Hypothalamus (tissue), 51 donors: ENCODE data around the gene YPEL1.

Experiments used
- DNase-seq, 51 donors: peaks; one replicate each; lab custom pipeline; 2025; lab: John Stamatoyannopoulos, UW

The YPEL1 gene

DNA sequence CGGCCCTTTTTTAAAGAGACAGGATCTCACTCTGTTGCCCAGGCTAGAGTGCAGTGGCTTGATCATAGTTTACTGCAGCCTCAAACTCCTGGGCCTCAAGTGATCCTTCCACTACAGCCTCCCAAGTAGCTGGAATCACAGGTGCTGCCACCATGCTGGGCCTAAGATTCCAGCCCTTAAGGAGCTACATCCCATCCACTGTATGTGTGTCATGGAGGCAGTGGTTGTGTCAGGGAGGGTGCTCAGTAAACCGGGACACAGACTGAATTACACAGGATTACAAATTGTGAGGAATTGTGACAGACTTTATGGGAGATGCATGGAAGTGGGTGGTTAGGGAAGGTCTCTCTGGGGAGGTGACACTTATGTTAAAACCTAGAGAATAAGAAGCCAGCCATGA is 71.9 kb downstream of the YPEL1 start:
- no peak for DNase-seq

- DNase-seq: no peak
Observed at GRCh38 chr22:21661991-21662390, 73.6 kb downstream of the YPEL1 start.

DNA sequence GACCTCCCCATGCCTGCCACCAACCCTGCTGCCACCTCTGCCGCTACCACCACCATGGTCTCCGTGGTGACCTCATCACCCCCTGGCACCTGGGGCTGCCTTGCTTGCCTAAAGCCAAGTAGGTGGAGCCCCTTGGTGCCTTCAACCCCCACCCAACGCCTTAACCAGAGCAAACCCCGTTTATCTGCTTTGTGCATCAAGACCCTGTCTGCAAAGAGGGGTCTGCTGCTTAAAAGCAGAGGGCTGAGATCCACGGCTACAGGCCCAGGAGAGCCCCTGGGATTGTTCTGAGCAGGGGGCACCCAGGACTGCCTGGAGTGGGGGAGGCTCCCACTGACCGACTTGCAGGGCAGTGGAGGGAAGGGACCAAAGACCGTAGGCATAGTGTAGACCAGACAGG is 74.7 kb downstream of the YPEL1 start:
- no peak for DNase-seq

DNA sequence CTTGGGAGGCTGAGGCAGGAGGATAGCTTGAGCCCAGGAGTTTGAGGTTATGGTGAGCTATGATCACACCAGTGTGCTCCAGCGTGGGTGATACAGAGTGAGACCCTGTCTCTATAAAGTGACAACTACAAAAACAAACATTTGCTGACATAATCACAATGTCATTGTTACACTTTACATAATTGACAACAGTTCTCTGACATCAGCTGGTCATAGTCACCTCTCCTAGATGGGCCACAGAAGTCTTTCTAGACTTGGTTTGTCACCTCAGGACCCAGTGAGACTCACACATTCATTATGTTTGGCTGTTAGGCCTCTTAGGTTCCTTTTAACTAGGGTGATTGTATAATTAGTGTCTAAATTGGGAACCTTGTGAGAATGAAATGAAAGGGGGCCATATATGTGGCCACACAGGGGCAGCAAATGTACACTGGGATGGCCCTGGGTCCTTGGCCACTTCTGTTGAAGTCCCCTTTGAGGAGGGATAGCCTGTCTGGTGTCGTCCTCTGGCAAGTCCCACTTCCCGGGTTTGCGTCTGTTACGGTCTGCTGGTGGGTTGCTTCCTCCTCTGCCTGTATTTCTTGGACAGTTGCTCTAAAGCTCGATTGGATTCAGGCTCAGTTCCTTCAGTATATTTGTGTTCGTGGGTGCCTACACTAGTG is 75.6 kb downstream of the YPEL1 start:
- no peak for DNase-seq

GRCh38 chr22:21657360-21658032 is 78.1 kb downstream of the YPEL1 start:
- DNase-seq: peak in 20 of 51 donors; percentile 2 to 43 (median 16)

GRCh38 chr22:21657020-21657359 is 78.6 kb downstream of the YPEL1 start:
- DNase-seq: no peak

GRCh38 chr22:21652547-21653545 is 82.7 kb downstream of the YPEL1 start:
- no peak for DNase-seq

GRCh38 chr22:21652010-21652546 is 83.5 kb downstream of the YPEL1 start:
- DNase-seq: peak in 49 of 51 donors; percentile 27 to 85 (median 66)

DNA sequence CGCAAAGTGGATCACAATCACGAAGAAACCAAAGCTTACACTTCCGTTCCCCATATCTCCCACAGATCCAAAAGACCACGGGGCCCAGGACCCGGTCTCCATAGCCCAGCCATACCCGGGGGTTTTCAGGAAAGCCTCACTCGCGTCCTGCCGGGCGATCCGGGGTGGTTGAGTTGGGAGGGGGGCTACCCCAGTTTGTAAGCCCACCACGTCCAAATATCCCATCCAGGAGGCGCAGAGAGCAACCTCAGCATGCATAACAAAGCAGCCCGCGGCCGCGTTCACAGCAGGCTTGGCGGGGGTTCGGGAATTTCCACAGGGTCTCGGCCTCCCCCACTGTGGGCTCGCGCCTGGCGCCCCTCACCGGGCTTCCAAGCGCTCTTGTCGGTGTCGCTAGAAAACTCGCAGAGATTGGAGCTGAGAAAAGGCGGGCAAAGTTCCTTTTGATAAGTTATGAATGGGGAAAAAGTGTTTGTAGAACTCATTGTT is 84.0 kb downstream of the YPEL1 start:
- DNase-seq: no peak

GRCh38 chr22:21650823-21651520 is 84.6 kb downstream of the YPEL1 start:
- DNase-seq: no peak

GRCh38 chr22:21650280-21650679 is 85.3 kb downstream of the YPEL1 start:
- DNase-seq: no peak
